Adrenal gland (tissue), 12 donors: ENCODE data around the gene SNAPC3. TPM values are rescaled to one million over a fixed set of nuclear protein-coding genes. Genes with fewer than 3 reads are reported as not detected.
A peak's percentile ranks its signal among the peaks of the same experiment; 100 is the strongest.
"Not testable (repeated sequence)": the region's sequence is repeated elsewhere in the genome, so short reads cannot be mapped to it uniquely, and the experiment has no call there.

Experiments used
- DNase-seq, 7 donors: peaks; one replicate each; pipeline ENCODE4 v3.0.0-alpha.2; 2019 to 2020
- H3K27ac ChIP-seq, 5 donors: fragments of 200-600 bp; sonication (generic) in 4 of 5; 1 replicate in 3 of 5; 2 replicates in 2 of 5; pipeline versions ENCODE4 v1.5.1 to v1.8.0; 2016 to 2020; ENCODE audit warnings: mild to moderate bottlenecking in 1 of 5
- H3K27me3 ChIP-seq: fragments of 200-600 bp; 2 replicates; pipeline ENCODE4 v1.8.0; 2021
- H3K36me3 ChIP-seq, 2 donors: fragments of 200-600 bp; replicated peaks in 1 of 2; 1 replicate in 1 of 2; 2 replicates in 1 of 2; pipeline versions ENCODE4 v1.5.1 to v1.8.0; 2018 to 2022
- H3K4me1 ChIP-seq, 2 donors: fragments of 200-600 bp; replicated peaks in 1 of 2; 1 replicate in 1 of 2; 2 replicates in 1 of 2; pipeline versions ENCODE4 v1.5.1 to v1.8.0; 2018 to 2021
- H3K4me3 ChIP-seq, 4 donors: fragments of 200-600 bp; sonication (generic) in 3 of 4; one replicate each; pipeline ENCODE4 v1.5.1; 2016 to 2018
- H3K9me3 ChIP-seq, 3 donors: fragments of 200-600 bp; sonication (generic) in 1 of 3; replicated peaks in 1 of 3; 1 replicate in 2 of 3; 2 replicates in 1 of 3; pipeline versions ENCODE4 v1.5.1 to v1.8.0; 2016 to 2021
- CTCF ChIP-seq, 6 experiments: fragments of 450-650 bp in 4 of 6; fragments of 200-600 bp in 2 of 6; sonication (generic) in 1 of 6; IDR thresholded peaks; 1 replicate in 5 of 6; 2 replicates in 1 of 6; pipeline versions ENCODE4 v1.5.1 to v1.8.0; 2016 to 2021; ENCODE audit warnings: antibody characterized with exemption in 6 of 6, mild to moderate bottlenecking in 2 of 6, moderate library complexity in 1 of 6
- POLR2A ChIP-seq, 2 donors: fragments of 450-650 bp; IDR thresholded peaks; one replicate each; pipeline ENCODE4 v1.6.1; 2017; ENCODE audit warnings: antibody characterized with exemption in 2 of 2, mild to moderate bottlenecking in 2 of 2, moderate library complexity in 1 of 2
- WGBS, 4 donors: extraction: QIAGEN DNeasy Blood & Tissue Kit in 2 of 4; methylation state at CpG; one replicate each; pipeline versions ENCODE4 v1.1.5 to v1.1.7; 2013 to 2017; 5-methylcytosine and 5-hydroxymethylcytosine counted together
- intact Hi-C, 2 donors: fragments of 100-400 bp; cut with DNase I; formaldehyde crosslinking; loops; one replicate each; pipeline versions ENCODE4 v1.14.1 to v1.15.0; 2022 to 2023
- polyA plus RNA-seq, 3 donors: library from polyadenylated mRNA; stranded (reverse); fragments of 200-250 nt in 2 of 3; fragments of 350-450 nt in 1 of 3; fragmentation: Illumina TruSeq in 1 of 3; extraction: RNeasy Lipid Tissue Mini Kit (QIAGEN cat#74804) in 1 of 3; gene quantifications; one replicate each; pipeline ENCODE4 v1.2.3, GENCODE V29; 2013 to 2014
- total RNA-seq, 9 donors: library from RNA; depleted of rRNA in 4 of 9; stranded (reverse); fragments of >200 nt in 4 of 9; fragments of 120-200 nt in 1 of 9; fragmentation: NEBNext Ultra II Directional in 1 of 9; extraction: Animal tissue kit (Norgen Biotek cat#: 25700) in 1 of 9; gene quantifications; one replicate each; pipeline versions ENCODE4 v1.1.0 to v1.2.4, GENCODE V29; 2013 to 2023
- donor health status: healthy with polysubstance abuse.
- donor health status: Bipolar disorder and iron deficiency.
- donor health status: DM: yes; HTN: yes; CAD: no.
- donor health status: DM: no; HTN: no; CAD: no.
- donor health status: DM: no; HTN: no; CAD: no.
- donor health status: DM: yes; HTN: yes; CAD: no.

SNAPC3 gene
- total and polyA plus RNA-seq, 12 donors = 9.8 to 62.2 (median 41.1) TPM

GRCh38 chr9:15430920-15431844, 8.5 kb downstream of the SNAPC3 start:
- no peaks in the 10 kb centered on the region for H3K27me3 ChIP-seq
- peaks cover 18 to 40% of the 10 kb centered on the region in 2 donors for H3K4me1 ChIP-seq
- H3K9me3 ChIP-seq = no peaks in the 10 kb centered on the region
- no peak overlapping the region for H3K4me3 ChIP-seq
- DNase-seq = peak in 4 of 7 donors; percentile 33 to 41 (median 34)
- no peak for TF ChIP-seq CTCF (IDR thresholded peaks at IDR 0.05)
- TF ChIP-seq POLR2A (IDR thresholded peaks at IDR 0.05) = no peak
- intact Hi-C loops = no loop called here
- peak overlapping the region in 2 of 5 donors; percentile 20 to 46 for H3K27ac ChIP-seq
- WGBS, 4 donors = 25 to 39% (median 36%) methylated on average over 5 of the region's 5 CpGs
- H3K36me3 ChIP-seq = peaks cover 0 to 16% of the 10 kb centered on the region in 2 donors

DNA sequence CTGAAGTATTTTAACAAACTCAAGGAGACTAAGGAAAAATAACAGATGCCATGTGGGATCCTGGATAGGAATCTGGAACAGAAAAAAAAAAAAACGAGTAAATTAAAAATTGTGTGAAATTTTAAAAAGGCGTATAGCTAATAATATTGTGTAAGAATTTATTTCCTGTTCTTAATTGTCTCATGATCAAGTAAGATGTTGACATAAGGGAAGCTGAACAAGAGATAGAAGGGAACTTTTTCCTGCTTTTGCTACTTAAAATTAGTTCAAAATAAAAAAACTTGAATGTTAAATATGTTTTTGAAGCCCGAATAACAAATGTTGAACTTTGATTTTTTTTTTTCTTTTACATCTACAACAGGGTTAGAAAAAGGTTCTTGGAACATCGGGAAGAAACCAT, 10.5 kb downstream of the SNAPC3 start:
- intact Hi-C loops = no loop called here
- WGBS, 4 donors = 63 to 70% (median 64%) methylated on average over 4 of the region's 4 CpGs
- Histone ChIP-seq H3K36me3 (peaks cover 0 to 22% of the 10 kb centered on the region in 2 donors), H3K27ac (no peak overlapping the region), H3K4me3 (no peak overlapping the region), H3K4me1 (peaks cover 15 to 22% of the 10 kb centered on the region in 2 donors), H3K9me3 (no peaks in the 10 kb centered on the region), H3K27me3 (no peaks in the 10 kb centered on the region)
- TF ChIP-seq CTCF (IDR thresholded peaks at IDR 0.05) (no peak), POLR2A (IDR thresholded peaks at IDR 0.05) (no peak)
- no peak for DNase-seq

DNA sequence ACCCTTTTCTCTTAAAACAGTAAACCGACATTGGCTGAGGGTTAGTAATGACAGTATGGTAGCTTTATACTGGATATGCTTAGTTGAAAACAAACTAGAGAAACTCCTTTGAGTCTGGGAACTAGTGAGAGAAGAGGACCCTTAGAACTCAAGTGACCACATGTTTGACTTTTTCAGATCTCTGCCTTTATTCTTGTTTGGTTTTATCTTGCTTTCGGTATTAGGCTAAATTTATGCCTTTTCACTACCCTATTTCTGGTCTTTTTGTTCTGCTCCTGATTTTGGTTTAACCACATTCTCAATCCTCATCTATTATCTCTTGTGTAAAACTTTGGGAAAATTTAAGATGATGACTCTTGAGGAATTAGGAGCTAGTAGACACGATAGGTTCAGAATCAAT, 11.0 kb downstream of the SNAPC3 start:
- no peak overlapping the region for H3K27ac ChIP-seq
- WGBS, 4 donors = 83 to 88% (median 87%) methylated on average over 3 of the region's 3 CpGs
- H3K9me3 ChIP-seq = no peaks in the 10 kb centered on the region
- H3K27me3 ChIP-seq = no peaks in the 10 kb centered on the region
- peaks cover 14 to 22% of the 10 kb centered on the region in 2 donors for H3K4me1 ChIP-seq
- no peak for DNase-seq
- no peak overlapping the region for H3K4me3 ChIP-seq
- intact Hi-C loops = no loop called here
- H3K36me3 ChIP-seq = peaks cover 0 to 26% of the 10 kb centered on the region in 2 donors
- no peak for TF ChIP-seq POLR2A (IDR thresholded peaks at IDR 0.05)
- TF ChIP-seq CTCF (IDR thresholded peaks at IDR 0.05) = no peak

DNA sequence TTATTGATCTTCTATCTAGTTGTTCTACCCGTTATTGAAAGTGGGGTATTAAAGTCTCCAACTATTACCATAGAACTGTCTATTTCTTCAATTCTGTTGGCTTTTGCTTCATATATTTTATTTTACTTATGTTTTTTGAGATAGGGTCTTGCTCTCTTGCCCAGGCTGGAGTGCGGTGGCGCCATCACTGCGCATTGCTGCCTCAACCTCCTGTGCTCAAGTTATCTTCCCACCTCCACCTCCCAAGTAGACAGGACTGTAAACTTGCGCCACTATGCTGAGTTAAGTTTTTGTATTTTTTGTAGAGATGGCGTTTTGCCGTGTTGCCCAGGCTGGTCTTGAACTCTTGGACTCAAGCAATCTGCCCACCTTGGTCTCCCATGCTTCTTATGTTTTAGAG, 16.2 kb downstream of the SNAPC3 start:
- no peaks in the 10 kb centered on the region for H3K27me3 ChIP-seq
- TF ChIP-seq POLR2A (IDR thresholded peaks at IDR 0.05) (no peak), CTCF (IDR thresholded peaks at IDR 0.05) (no peak)
- DNase-seq = no peak
- intact Hi-C loops = no loop called here
- no peaks in the 10 kb centered on the region for H3K9me3 ChIP-seq
- peaks cover 0 to 29% of the 10 kb centered on the region in 2 donors for H3K36me3 ChIP-seq
- no peak overlapping the region for H3K27ac ChIP-seq
- H3K4me3 ChIP-seq = no peak overlapping the region
- H3K4me1 ChIP-seq = peaks cover 0 to 6% of the 10 kb centered on the region in 2 donors
- WGBS, 4 donors = 98 to 100% (median 99%) methylated on average over 7 of the region's 7 CpGs

DNA sequence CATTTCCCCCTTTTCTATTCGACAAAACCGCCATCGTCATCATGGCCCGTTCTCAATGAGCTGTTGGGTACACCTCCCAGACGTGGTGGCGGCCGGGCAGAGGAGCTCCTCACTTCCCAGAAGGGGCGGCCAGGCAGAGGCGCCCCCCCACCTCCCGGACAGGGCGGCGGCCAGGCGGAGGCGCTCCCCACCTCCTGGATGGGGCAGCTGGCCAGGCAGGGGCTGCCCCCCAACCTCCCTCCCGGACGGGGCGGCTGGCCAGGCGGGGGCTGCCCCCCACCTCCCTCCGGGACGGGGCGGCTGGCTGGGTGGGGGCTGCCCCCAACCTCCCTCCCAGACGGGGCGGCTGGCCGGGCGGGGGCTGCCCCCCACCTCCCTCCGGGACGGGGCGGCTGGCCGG, 19.2 kb downstream of the SNAPC3 start:
- H3K4me3 ChIP-seq, DNase-seq, intact Hi-C loops, H3K27ac ChIP-seq, H3K9me3 ChIP-seq, H3K27me3 ChIP-seq: not testable (repeated sequence)
- peaks cover 3 to 13% of the 10 kb centered on the region in 2 donors for H3K4me1 ChIP-seq
- H3K36me3 ChIP-seq = peaks cover 0 to 42% of the 10 kb centered on the region in 2 donors
- 96 to 100% (median 98%) methylated on average over 3 to 24 of the region's 29 CpGs; no CpG with 5 or more reads in 1 of the 4 donors for WGBS, 4 donors

DNA sequence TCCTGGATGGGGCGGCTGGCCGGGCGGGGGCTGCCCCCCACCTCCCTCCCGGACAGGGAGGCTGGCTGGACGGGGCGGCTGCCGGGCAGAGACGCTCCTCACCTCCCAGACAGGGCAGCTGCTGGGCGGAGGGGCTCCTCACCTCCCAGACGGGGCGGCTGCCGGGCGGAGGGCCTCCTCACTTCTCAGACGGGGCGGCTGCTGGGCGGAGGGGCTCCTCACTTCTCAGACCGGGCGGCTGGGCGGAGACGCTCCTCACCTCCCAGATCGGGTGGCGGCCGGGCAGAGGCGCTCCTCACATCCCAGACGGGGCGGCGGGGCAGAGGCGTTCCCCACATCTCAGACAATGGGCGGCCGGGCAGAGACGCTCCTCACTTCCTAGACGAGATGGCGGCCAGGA, 19.6 kb downstream of the SNAPC3 start:
- DNase-seq, H3K27me3 ChIP-seq, intact Hi-C loops, H3K27ac ChIP-seq, H3K4me3 ChIP-seq, H3K9me3 ChIP-seq: not testable (repeated sequence)
- WGBS, 4 donors = 97 to 100% (median 99%) methylated on average over 3 to 33 of the region's 33 CpGs
- H3K36me3 ChIP-seq = peaks cover 0 to 42% of the 10 kb centered on the region in 2 donors
- H3K4me1 ChIP-seq = peaks cover 3 to 13% of the 10 kb centered on the region in 2 donors
